ENCODE measurements around the gene UBR4. TPM values are rescaled to one million over a fixed set of nuclear protein-coding genes. Genes with fewer than 3 reads are reported as not detected.

UBR4 gene
- total RNA-seq, 1 experiment from 2014 or later: 131 TPM

- no peak overlapping the region for H3K27ac ChIP-seq (ENCODE audit: insufficient read length, low read depth, low read length)
- H3K79me1 ChIP-seq (ENCODE audit: insufficient read depth, low read depth, low read length, poor library complexity, severe bottlenecking): no peaks in the 10 kb centered on the region
- H3K79me2 ChIP-seq (ENCODE audit: insufficient read depth, low read length): no peaks in the 10 kb centered on the region
- H3K4me1 Mint-ChIP-seq: no peaks in the 10 kb centered on the region
- no peak overlapping the region for H2BK120ac ChIP-seq (ENCODE audit: low read depth, low read length, poor library complexity, severe bottlenecking)
- no peaks in the 10 kb centered on the region for H3K9me3 ChIP-seq (ENCODE audit: control insufficient read depth, low read depth, low read length)
- H3K18ac ChIP-seq (ENCODE audit: insufficient read length, low read depth, low read length): no peak overlapping the region
- H3K4ac ChIP-seq (ENCODE audit: low read depth, low read length): no peak overlapping the region
- no peak overlapping the region for H3K23ac ChIP-seq (ENCODE audit: insufficient read length, low read depth, low read length)
- no peak for DNase-seq
- H3K27ac Mint-ChIP-seq: no peak overlapping the region
- H3K36me3 Mint-ChIP-seq (ENCODE audit: insufficient read depth in 1 of 3, low read depth in 3 of 3): peaks cover 64 to 99% (median 96%) of the 10 kb centered on the region in 3 experiments
- no peak overlapping the region for H2BK12ac ChIP-seq (ENCODE audit: insufficient read length, low read depth, low read length)
- no peak overlapping the region for H4K91ac ChIP-seq (ENCODE audit: insufficient read length, low read depth, low read length)
- H4K5ac ChIP-seq (ENCODE audit: insufficient read length, low read depth, low read length): no peak overlapping the region
- H2BK20ac ChIP-seq (ENCODE audit: low read depth, low read length, poor library complexity, severe bottlenecking): no peak overlapping the region
- H3K9ac ChIP-seq (ENCODE audit: extremely low read depth, insufficient read length, low read length): no peak overlapping the region
- no peaks in the 10 kb centered on the region for H3K4me1 ChIP-seq (ENCODE audit: insufficient read depth, low read length)
- H2BK15ac ChIP-seq (ENCODE audit: low read depth, low read length): no peak overlapping the region
- no peak overlapping the region for H3K14ac ChIP-seq (ENCODE audit: insufficient read depth, low read length)
- H4K8ac ChIP-seq (replicated peaks; ENCODE audit: insufficient read length, low read depth, low read length): no peak overlapping the region
- no peak overlapping the region for H2AK5ac ChIP-seq (ENCODE audit: insufficient read length, low read length)
- no peak overlapping the region for H3K4me3 Mint-ChIP-seq
- no peak overlapping the region for H3K56ac ChIP-seq (ENCODE audit: insufficient read length, low read depth, low read length)
- H2AFZ ChIP-seq (ENCODE audit: low read length): no peak overlapping the region
- H3K23me2 ChIP-seq (ENCODE audit: insufficient read length, low read depth, low read length, poor library complexity, severe bottlenecking): no peaks in the 10 kb centered on the region
- no peak overlapping the region for H3K4me2 ChIP-seq (ENCODE audit: insufficient read depth, insufficient read length, low read length)
- no peaks in the 10 kb centered on the region for H3K9me3 Mint-ChIP-seq
- no peak overlapping the region for H2BK5ac ChIP-seq (ENCODE audit: insufficient read length, low read length)
- H3K27me3 ChIP-seq (ENCODE audit: insufficient read depth, low read length): no peaks in the 10 kb centered on the region
- H3T11ph ChIP-seq (ENCODE audit: low read length): no peak overlapping the region
- WGBS (ENCODE audit: extremely low coverage, insufficient read length, low lambda C conversion rate): no CpG with 5 or more reads among the region's 1 CpG
- H3K27me3 Mint-ChIP-seq (ENCODE audit: low read depth): no peaks in the 10 kb centered on the region
- TF ChIP-seq CTCF (conservative IDR thresholded peaks at IDR 0.05): no peak
- H4K20me1 ChIP-seq (ENCODE audit: control insufficient read depth, insufficient read depth, insufficient read length): no peaks in the 10 kb centered on the region
Observed at GRCh38 chr1:19163261-19163660, 46.8 kb downstream of the UBR4 start.
